Stimulated activated CD4-positive, alpha-beta T cell treated with anti-CD3 and anti-CD28 coated beads, Interleukin-15, amount 100 ng/mL, for 24 hours (primary cell): Measurements from ENCODE around the gene LHFPL4.
"Not testable (repeated sequence)": the region's sequence is repeated elsewhere in the genome, so short reads cannot be mapped to it uniquely, and the experiment has no call there.

Experiments
- DNase-seq: peaks from one replicate; pipeline ENCODE4 v3.0.0-alpha.2; 2020

Gene LHFPL4

GRCh38 chr3:9534429-9534828, 19.2 kb downstream of the LHFPL4 start:
- no peak for DNase-seq

DNA sequence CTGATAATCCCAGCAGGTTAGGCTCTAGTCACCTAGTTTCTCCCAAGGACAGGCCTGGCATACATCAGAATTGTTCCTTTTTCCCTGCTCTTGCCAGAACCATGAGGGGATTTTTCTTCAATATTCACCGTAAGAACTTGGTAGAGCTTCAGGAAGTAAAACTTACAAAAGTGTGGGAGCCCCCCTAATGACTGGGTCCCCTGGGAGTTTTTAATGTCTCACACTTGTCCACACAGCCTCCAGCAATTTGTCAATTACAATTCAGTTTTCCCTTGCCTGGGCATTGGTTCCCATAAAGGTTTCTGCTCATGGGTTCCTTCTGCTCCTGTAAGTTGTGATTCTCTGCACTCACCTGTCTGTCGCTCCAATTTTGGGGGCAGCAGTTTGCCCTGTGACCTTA, 28.5 kb downstream of the LHFPL4 start:
- no peak for DNase-seq

DNA sequence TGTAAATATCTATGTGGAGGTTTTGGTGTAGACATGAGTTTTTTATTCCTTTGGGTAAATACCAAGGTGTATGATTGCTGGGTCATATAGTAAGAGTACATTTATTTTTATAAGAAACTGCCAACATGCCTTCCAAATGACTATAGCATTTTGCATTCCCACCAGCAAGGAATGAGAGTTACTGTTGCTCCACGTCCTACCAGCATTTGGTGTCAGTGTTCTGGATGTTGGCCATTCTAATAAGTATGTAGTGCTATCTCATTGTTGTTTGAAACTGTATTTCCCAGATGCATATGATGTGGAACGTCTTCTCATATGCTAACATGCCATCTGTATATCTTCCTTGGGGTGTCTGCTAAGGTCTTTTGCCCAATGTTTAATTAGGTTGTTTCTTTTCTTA, 38.7 kb downstream of the LHFPL4 start:
- no peak for DNase-seq

DNA sequence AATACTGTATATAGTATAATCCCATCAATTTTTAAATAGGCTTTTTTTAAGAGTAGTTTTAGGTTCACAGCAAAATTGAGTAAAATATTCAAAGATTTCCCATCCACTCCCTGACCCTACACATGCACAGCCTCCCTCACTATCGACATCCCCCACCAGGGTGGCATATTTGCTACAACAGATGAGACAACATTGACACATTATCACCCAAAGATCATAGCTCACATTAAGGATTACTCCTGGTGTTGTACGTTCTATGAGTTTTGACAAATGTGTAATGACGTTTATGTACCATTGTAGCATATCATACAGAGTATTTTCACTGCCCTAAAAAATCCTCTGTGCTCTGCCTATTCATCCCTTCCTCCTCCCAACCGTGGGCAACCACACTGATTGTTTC, 39.3 kb downstream of the LHFPL4 start:
- no peak for DNase-seq

DNA sequence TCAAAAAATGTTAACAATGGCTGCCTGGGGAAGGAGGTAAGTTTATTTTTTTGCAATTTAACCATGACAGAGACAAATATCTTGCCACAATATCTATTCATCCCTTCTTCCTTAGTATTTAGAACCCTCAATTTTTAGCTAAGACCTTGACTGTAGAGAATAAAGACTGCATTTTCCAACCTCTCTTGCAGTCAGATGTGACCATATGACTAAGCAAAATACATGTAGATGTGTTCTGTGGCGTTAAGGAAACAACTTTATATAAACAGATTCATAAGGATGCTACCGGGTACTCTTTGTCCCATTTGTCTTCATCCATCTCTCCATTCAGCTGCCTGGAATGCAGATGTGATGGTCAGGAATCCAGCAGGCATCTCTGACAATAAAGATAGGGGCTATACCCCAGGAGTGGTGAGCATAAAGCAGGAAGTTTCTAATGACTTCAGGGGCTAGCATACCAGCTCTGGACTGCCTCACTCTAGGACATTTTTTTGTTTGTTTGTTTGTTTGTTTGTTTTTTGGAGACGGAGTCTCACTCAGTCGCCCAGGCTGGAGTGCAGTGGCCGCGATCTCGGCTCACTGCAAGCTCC, 41.1 kb downstream of the LHFPL4 start:
- no peak for DNase-seq

GRCh38 chr3:9508781-9509180, 44.8 kb downstream of the LHFPL4 start:
- DNase-seq = no peak

GRCh38 chr3:9507586-9508578, 45.7 kb downstream of the LHFPL4 start:
- DNase-seq = no peak

- peak; percentile 81 for DNase-seq
Measured at GRCh38 chr3:9503283-9503682, 50.3 kb downstream of the LHFPL4 start.

DNA sequence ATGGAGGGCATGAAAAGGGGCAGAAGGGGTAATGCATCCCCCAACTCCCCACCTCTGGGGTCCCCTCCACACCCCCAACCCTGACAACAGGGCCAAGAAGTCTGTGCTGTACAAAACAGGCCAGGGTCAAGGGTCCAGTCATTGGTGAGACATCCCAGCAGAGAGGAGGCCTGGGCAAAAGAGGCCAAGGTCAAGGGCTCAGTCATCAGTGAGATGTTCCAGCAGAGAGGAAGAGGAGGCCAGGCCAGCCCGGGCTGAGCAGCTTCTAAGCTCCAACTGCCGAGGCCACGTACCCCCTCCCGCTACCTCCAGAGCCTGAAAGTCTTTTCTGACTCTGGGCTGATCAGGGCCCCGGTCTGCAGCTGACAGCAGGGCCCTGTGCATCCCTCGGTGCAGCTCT, 52.4 kb downstream of the LHFPL4 start:
- no peak for DNase-seq

GRCh38 chr3:9500108-9501050, 53.2 kb downstream of the LHFPL4 start:
- DNase-seq = peak; percentile 80

DNA sequence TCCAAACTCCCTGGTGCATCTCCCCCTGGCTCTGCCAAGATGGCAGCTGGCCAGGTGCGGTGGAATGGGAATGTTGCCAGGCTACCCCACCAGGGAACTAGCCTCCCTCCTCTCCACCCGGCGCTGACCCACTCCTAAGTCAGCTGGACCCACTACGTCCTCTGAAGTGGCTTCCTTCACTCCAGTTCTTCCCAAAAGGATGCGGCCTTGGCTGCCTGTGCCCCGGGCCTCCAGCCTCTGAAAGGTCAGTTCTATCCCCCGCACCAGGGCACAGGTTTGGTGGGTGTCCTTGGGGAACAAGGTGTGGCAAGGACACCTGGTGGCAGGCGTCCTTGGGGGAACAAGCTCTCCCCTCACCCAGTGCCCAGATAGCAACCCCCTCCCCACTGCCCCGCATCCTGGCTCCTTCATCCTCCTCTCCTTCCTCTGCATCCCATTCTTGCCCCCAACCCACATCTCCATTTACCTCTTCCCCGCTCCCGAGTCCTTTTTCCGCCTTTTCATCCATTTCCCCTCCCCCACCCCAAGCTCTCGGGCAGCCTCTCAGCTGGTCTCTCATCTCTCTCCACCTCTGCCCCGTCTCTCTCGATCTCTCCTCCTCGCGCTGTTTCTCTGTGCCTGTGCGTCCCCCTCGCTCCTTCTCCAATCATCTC, 54.0 kb downstream of the LHFPL4 start:
- no peak for DNase-seq

DNA sequence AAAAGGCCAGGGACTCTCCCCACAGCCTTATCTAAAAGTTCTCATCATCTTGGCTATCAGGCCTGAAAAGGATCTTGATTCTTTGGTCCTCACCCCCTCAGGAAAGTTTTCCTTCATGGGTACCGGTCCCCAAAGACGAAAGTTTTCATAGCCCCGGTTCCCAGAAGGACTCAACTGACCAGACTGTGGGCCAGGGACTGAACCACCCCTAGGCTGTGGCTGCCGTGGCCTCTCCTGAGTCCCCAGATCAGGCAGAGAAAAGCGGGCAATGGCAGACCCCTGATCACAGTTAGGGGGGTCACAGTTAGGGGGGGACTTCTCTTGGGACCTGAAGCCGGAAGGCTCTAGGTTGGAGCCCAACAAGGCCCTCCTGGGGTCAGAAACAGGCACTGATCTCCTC, 54.8 kb downstream of the LHFPL4 start:
- no peak for DNase-seq

GRCh38 chr3:9497821-9498565, 55.6 kb downstream of the LHFPL4 start:
- DNase-seq = no peak

DNA sequence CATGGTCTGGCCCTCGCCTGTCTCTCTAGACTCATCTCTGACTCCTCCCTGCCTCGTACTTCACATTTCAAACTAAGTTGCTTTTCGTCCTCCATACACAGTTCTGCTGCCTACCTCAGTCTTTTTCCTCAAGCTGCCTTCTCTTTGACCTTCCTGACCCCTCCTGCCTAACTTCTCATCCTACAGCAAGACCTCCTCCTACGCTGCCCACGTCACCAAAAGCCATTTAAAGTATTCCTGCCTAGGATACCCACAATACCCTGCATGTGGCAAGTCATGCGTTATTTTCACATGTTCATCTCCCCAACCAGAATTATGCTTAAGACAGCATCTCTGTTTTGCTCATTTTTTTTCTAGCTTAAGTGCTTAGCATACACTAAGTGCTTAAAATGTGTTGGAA, 56.7 kb downstream of the LHFPL4 start:
- no peak for DNase-seq

DNA sequence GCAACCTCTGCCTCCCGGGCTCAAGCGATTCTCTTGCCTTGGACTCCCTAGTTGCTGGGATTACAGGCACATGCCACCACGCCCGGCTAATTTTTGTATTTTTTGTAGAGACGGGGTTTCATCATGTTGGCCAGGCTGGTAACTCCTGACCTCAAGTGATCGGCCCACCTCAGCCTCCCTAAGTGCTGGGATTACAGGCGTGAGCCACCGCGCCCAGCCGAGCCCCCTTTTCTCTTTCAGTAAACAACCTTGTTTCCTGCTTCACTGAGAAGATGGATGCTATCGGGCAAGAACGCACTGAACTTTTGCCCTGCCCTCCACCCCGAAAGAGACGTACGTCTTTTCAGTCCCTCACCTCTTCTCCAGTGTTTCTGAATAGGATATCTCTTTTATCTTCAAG, 59.6 kb downstream of the LHFPL4 start:
- DNase-seq = not testable (repeated sequence)

DNA sequence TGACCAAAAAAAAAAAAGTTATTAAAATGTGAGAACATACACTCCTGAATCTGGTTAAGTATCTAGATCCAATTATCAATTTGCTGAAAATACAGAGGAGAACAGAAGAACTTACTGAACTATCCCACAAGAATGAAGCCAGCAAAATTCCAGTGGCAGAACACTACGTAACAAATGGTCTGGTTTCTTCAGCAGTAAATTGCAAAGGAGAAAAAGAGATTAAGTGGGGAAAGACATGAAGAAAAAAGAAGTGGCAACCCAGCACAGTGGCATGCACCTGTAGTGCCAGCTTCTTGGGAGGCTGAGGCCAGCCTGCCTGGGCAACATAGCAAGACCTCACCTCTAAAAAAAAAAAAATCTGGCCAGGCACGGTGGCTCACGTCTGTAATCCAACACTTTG, 62.1 kb downstream of the LHFPL4 start:
- no peak for DNase-seq

DNA sequence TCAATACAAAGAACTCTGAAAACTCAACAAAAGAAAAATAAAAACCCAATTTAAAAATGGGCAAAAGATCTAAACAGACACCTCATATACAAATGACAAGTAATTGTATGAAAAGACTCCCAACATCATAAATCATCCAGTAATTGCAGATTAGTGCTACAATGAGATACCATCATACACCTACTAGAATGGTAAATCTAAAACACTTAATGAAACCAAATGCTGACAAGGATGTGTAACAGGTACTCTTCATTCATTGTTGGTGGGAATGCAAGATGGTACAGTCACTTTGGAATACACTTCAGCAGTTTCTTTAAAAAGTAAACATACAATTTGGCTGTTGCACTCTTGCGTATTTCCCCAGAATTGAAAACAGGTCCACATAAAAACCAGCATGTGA, 68.4 kb downstream of the LHFPL4 start:
- no peak for DNase-seq

GRCh38 chr3:9480265-9480664, 73.4 kb downstream of the LHFPL4 start:
- no peak for DNase-seq

GRCh38 chr3:9476935-9477334, 76.7 kb downstream of the LHFPL4 start:
- no peak for DNase-seq

DNA sequence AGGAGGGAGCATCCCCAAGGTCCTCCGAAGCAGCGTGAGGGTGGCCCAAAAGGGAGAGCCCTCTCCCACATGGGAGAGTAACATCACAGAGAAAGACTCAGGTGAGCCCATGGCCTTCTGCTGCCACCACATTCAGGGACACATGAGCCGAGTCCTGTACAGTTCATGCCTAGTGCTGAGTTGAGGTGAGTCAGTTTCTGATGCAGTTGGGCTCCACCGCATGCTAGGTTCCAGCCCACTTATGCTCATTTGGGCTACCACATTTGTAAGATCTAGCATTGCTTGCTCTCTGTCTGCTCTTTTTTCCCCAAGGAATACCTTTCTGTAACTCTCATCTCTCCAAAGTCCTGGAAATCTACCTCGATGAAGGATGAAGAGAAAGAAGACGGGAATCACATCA, 79.1 kb downstream of the LHFPL4 start:
- no peak for DNase-seq

GRCh38 chr3:9473496-9474065, 80.0 kb downstream of the LHFPL4 start:
- no peak for DNase-seq

DNA sequence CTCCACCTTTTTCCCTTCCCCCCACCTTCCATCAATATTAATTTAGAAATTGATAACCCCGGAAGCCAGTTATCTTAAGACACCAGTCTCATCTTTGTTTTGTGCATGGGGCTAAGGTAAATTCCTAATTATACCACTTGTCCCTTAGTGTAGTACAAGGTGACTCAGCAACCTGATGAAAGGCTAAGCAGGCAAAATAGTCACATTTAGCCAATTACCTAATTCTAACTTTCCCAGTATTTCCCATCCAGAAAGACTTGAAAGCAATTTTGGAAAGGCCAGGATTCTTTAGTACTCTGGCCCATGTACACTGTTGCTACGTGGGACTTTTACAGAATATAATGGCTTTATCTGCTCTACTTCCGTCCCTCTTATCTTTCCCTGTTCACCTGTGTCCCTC, 83.6 kb downstream of the LHFPL4 start:
- DNase-seq = no peak
